GM12878 (cell line): ENCODE results near the gene YBX1. TPM values are rescaled to one million over a fixed set of nuclear protein-coding genes. Genes with fewer than 3 reads are reported as not detected.

Source experiments
- ATAC-seq: fragments of 200-7000 bp; cut with Tn5 transposase; 3 replicates; pipeline ENCODE4 v1.9.1; 2020; ENCODE audit warnings: mild to moderate bottlenecking, moderate library complexity
- BruUV-seq: library from RNA; stranded (reverse); fragments of 400-500 nt; replicated peaks from 2 replicates; lab custom pipeline; 2021; lab: Mats Ljungman, UMichigan
- CTCF ChIA-PET: fragments of 300-600 bp; sonication (Branson Sonifier 250); formaldehyde crosslinking; extraction: SDS; loops from one replicate; lab custom pipeline; 2021; ENCODE audit warnings: inconsistent platforms; lab: Yijun Ruan, JAX
- POLR2A ChIA-PET: fragments of 350-600 bp; formaldehyde crosslinking; extraction: SDS; loops from one replicate; lab custom pipeline; 2021; ENCODE audit warnings: inconsistent platforms; lab: Charles Lee
- RAD21 ChIA-PET: fragments of 300-600 bp; sonication (Branson Sonifier 250); formaldehyde crosslinking; loops from one replicate; lab custom pipeline; 2023; ENCODE audit warnings: antibody characterized with exemption; ENCODE audit not compliant: unreplicated experiment; lab: Charles Lee
- SMC1A ChIA-PET: fragments of 300-600 bp; sonication (Branson Sonifier 250); formaldehyde crosslinking; loops from one replicate; lab custom pipeline; 2023; ENCODE audit not compliant: unreplicated experiment, uncharacterized antibody; lab: Charles Lee
- DNase-seq: peaks from one replicate; pipeline ENCODE4 v3.0.0-alpha.2; 2011; ENCODE audit warnings: low read depth, low spot score
- FAIRE-seq: peaks from 3 replicates; lab custom pipeline; 2011; peaks lifted over from hg19 to GRCh38; lab: Jason Lieb, UNC
- H2AFZ ChIP-seq: 2 replicates; pipeline ENCODE4 v1.6.0; 2011; ENCODE audit warnings: low read depth, low read length, control low read depth; ENCODE audit not compliant: control insufficient read depth
- H3K27ac ChIP-seq: 2 replicates; pipeline ENCODE4 v1.5.1; 2011; ENCODE audit warnings: control low read depth; ENCODE audit not compliant: control insufficient read depth, insufficient read depth
- H3K27me3 ChIP-seq, 2 experiments: replicated peaks in 1 of 2; 2 replicates each; pipeline versions ENCODE4 v1.6.0 to v1.6.1; 2011; ENCODE audit warnings: low read length in 1 of 2; ENCODE audit not compliant: control insufficient read depth in 2 of 2, insufficient read depth in 2 of 2
- H3K36me3 ChIP-seq, 2 experiments: 2 replicates each; pipeline ENCODE4 v1.5.1; 2011; ENCODE audit warnings: low read length in 1 of 2; ENCODE audit not compliant: control insufficient read depth in 2 of 2, insufficient read depth in 2 of 2
- H3K4me1 ChIP-seq: 2 replicates; pipeline ENCODE4 v1.6.1; 2011; ENCODE audit warnings: mild to moderate bottlenecking, low read length, moderate library complexity, mixed read lengths; ENCODE audit not compliant: control insufficient read depth, insufficient read depth
- H3K4me2 ChIP-seq: 2 replicates; pipeline ENCODE4 v1.6.0; 2011; ENCODE audit warnings: control low read depth; ENCODE audit not compliant: control insufficient read depth, insufficient read depth
- H3K4me3 ChIP-seq: fragments of 200-600 bp; sonication (generic); 2 replicates; pipeline ENCODE4 v1.5.1; 2016
- H3K79me2 ChIP-seq: 2 replicates; pipeline ENCODE4 v1.6.0; 2011; ENCODE audit warnings: low read length; ENCODE audit not compliant: control insufficient read depth, insufficient read depth
- H3K9ac ChIP-seq: 2 replicates; pipeline ENCODE4 v1.8.0; 2011; ENCODE audit warnings: low read length, control low read depth, mixed read lengths; ENCODE audit not compliant: control insufficient read depth, insufficient read depth
- H3K9me3 ChIP-seq: replicated peaks from 3 replicates; pipeline ENCODE4 v1.5.1; 2011; ENCODE audit warnings: mild to moderate bottlenecking, low read length; ENCODE audit not compliant: control insufficient read depth, insufficient read depth
- H4K20me1 ChIP-seq: 2 replicates; pipeline ENCODE4 v1.6.0; 2011; ENCODE audit not compliant: control insufficient read depth, insufficient read depth
- CBX5 ChIP-seq: sonication (generic); IDR thresholded peaks from 2 replicates; pipeline ENCODE4 v1.6.1; 2016; ENCODE audit warnings: low read depth, moderate library complexity, mild to moderate bottlenecking, inconsistent platforms
- CHD1 ChIP-seq: IDR thresholded peaks from 2 replicates; pipeline ENCODE4 v1.6.1; 2012; ENCODE audit warnings: low read depth, low read length, improper control_type of control experiment
- E2F8 ChIP-seq: fragments of 450-650 bp; IDR thresholded peaks from 2 replicates; pipeline ENCODE4 v1.6.1; 2018; ENCODE audit warnings: mild to moderate bottlenecking, low read depth, moderate library complexity; ENCODE audit not compliant: partially characterized antibody
- HCFC1 ChIP-seq: fragments of 150-350 bp; IDR thresholded peaks from 2 replicates; pipeline ENCODE4 v1.6.1; 2014; ENCODE audit warnings: low read length
- MTA3 ChIP-seq: IDR thresholded peaks from 2 replicates; pipeline ENCODE4 v1.6.1; 2012; ENCODE audit warnings: low read length, inconsistent platforms, borderline replicate concordance
- PAX8 ChIP-seq: fragments of 450-650 bp; IDR thresholded peaks from 2 replicates; pipeline ENCODE4 v1.6.1; 2017; ENCODE audit warnings: mild to moderate bottlenecking, moderate library complexity
- PML ChIP-seq: IDR thresholded peaks from 2 replicates; pipeline ENCODE4 v1.6.1; 2012; ENCODE audit warnings: low read length, inconsistent platforms
- RCOR1 ChIP-seq: conservative IDR thresholded peaks from 2 replicates; pipeline ENCODE4 v1.6.1; 2012; ENCODE audit warnings: low read depth, low read length, improper control_type of control experiment
- WRNIP1 ChIP-seq: IDR thresholded peaks from 2 replicates; pipeline ENCODE4 v1.6.1; 2011; ENCODE audit warnings: low read depth, low read length, improper control_type of control experiment, borderline replicate concordance
- WGBS: methylation state at CpG from one replicate; pipeline ENCODE4 v1.1.6; 2016; ENCODE audit warnings: low lambda C conversion rate; ENCODE audit not compliant: insufficient replicate concordance, insufficient coverage; ENCODE audit errors: missing lambda C conversion rate; 5-methylcytosine and 5-hydroxymethylcytosine counted together
- in situ Hi-C: fragments of 300-500 bp; cut with MboI; formaldehyde crosslinking; loops from 9 replicates; pipeline ENCODE4 v1.14.3; 2018; ENCODE audit warnings: mixed read lengths
- intact Hi-C: fragments of 100-400 bp; cut with micrococcal nuclease; formaldehyde crosslinking; loops from one replicate; pipeline ENCODE4 v1.14.2; 2022; ENCODE audit not compliant: unreplicated experiment
- polyA plus RNA-seq, 11 experiments: library from polyadenylated mRNA; depleted of rRNA in 4 of 11; unstranded in 6 of 11; stranded (reverse) in 5 of 11; fragments of >200 nt; fragmentation: Nextera tagmentation in 4 of 11; fragmentation: Illumina TruSeq in 1 of 11; extraction: Ambion mirVana in 4 of 11; extraction: Trizol in 1 of 11; gene quantifications; 1 replicate in 1 of 11; 2 replicates in 10 of 11; pipeline versions ENCODE4 v1.2.1 to v1.2.3, GENCODE V29; 2011 to 2016; ENCODE audit warnings: inconsistent platforms in 2 of 11, missing spikeins in 2 of 11, low read depth in 1 of 11
- total RNA-seq, 4 experiments: library from RNA; depleted of rRNA in 3 of 4; stranded (reverse); fragments of >200 nt in 3 of 4; fragmentation: Illumina TruSeq in 1 of 4; extraction: Trizol in 1 of 4; gene quantifications; 2 replicates each; pipeline versions ENCODE4 v1.2.1 to v1.2.3, GENCODE V29; 2013 to 2021

Gene YBX1
- total and polyA plus RNA-seq, 10 of the 15 experiments (the other 5 are each of a cell fraction or from before 2014, with no cell fraction given), result 355 to 1,353 (median 858) TPM

GRCh38 chr1:42670425-42670824 is 11.8 kb upstream of the YBX1 start:
- Histone ChIP-seq H3K9ac (no peak overlapping the region), H3K4me3 (no peak overlapping the region), H3K4me2 (no peak overlapping the region), H3K4me1 (no peaks in the 10 kb centered on the region), H4K20me1 (no peaks in the 10 kb centered on the region), H3K79me2 (no peaks in the 10 kb centered on the region)
- RAD21 ChIA-PET, result no interaction called here
- DNase-seq, result no peak
- intact Hi-C loops, result no loop called here
- no TSS peak for BruUV-seq
- SMC1A ChIA-PET, result interaction anchor here (1.7 kb wide), 1 partner anchor 8 kb away, joined by 7 read pairs; no protein-coding TSS in a partner anchor
- CTCF ChIA-PET, result no interaction called here
- TF ChIP-seq WRNIP1 (no peak), CBX5 (no peak), CHD1 (no peak), MTA3 (no peak)
- TF ChIP-seq, all 136 proteins: peak for 0
- Histone ChIP-seq H3K9me3 (no peaks in the 10 kb centered on the region), H2AFZ (no peak overlapping the region), H3K36me3 (peaks cover 15 to 29% of the 10 kb centered on the region in 2 experiments), H3K27me3 (no peaks in the 10 kb centered on the region), H3K27ac (no peak overlapping the region)
- in situ Hi-C loops, result no loop called here
- FAIRE-seq (no peak), ATAC-seq (no peak)
- POLR2A ChIA-PET, result no interaction called here
- WGBS, result 97% methylated on average over 4 of the region's 4 CpGs

DNA sequence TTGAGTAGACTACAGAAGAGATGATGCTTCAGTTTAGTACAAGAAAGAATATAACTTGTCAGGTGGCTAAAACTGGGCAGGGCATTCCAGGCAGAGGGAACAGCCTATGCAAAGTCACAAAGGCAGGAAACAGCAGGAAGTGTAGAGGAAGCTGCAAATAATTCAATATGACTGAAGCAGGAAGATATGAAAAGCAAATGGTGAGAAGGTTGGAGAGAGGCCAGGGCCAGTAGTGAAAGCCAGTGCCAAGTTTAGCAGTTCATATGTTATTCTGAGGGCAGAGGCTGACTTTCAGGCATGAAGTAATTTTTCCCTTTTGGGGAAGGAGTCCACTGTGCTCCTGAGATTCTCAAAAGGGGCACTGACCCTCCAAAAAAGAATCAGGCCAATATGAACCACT is 8.0 kb upstream of the YBX1 start:
- H3K9me3 ChIP-seq, result no peaks in the 10 kb centered on the region
- no peaks in the 10 kb centered on the region for H3K27me3 ChIP-seq
- intact Hi-C loops, result no loop called here
- ChIA-PET POLR2A (no interaction called here), RAD21 (interaction anchor here (1.3 kb wide), 1 partner anchor 16 kb away, joined by 3 read pairs; no protein-coding TSS in a partner anchor), SMC1A (interaction anchor here (1.3 kb wide), 1 partner anchor 15 kb away, joined by 3 read pairs; no protein-coding TSS in a partner anchor), CTCF (no interaction called here)
- no peak overlapping the region for H3K4me2 ChIP-seq
- no peaks in the 10 kb centered on the region for H3K4me1 ChIP-seq
- H4K20me1 ChIP-seq, result no peaks in the 10 kb centered on the region
- H3K4me3 ChIP-seq, result no peak overlapping the region
- FAIRE-seq (no peak), DNase-seq (no peak), ATAC-seq (no peak)
- H3K9ac ChIP-seq, result no peak overlapping the region
- in situ Hi-C loops, result no loop called here
- H3K79me2 ChIP-seq, result no peaks in the 10 kb centered on the region
- H2AFZ ChIP-seq, result no peak overlapping the region
- TF ChIP-seq RCOR1 (no peak), PML (no peak), PAX8 (no peak), E2F8 (no peak), HCFC1 (no peak)
- BruUV-seq, result no TSS peak
- no peak overlapping the region for H3K27ac ChIP-seq
- peaks cover 3 to 11% of the 10 kb centered on the region in 2 experiments for H3K36me3 ChIP-seq
